RWPE1 (cell line): ENCODE measurements around the gene KMT2C.

Source experiments
- CTCF ChIA-PET: fragments of 350-600 bp; sonication (Branson Sonifier 250); formaldehyde crosslinking; extraction: SDS; loops from one replicate; lab custom pipeline; 2021; lab: Yijun Ruan, JAX
- POLR2A ChIA-PET: fragments of 400-600 bp; formaldehyde crosslinking; extraction: SDS; loops from one replicate; lab custom pipeline; 2020; ENCODE audit warnings: antibody characterized with exemption; ENCODE audit not compliant: low non-redundant PET; lab: Yijun Ruan, JAX
- DNase-seq: peaks from one replicate; pipeline ENCODE4 v3.0.0; 2012; ENCODE audit warnings: low spot score
- H3K27ac ChIP-seq: fragments of 450-650 bp; 2 replicates; pipeline ENCODE4 v1.5.1; 2017
- CTCF ChIP-seq: fragments of 450-650 bp; conservative IDR thresholded peaks from 2 replicates; pipeline ENCODE4 v1.5.1; 2017; ENCODE audit warnings: low read depth, mild to moderate bottlenecking

KMT2C gene

DNA sequence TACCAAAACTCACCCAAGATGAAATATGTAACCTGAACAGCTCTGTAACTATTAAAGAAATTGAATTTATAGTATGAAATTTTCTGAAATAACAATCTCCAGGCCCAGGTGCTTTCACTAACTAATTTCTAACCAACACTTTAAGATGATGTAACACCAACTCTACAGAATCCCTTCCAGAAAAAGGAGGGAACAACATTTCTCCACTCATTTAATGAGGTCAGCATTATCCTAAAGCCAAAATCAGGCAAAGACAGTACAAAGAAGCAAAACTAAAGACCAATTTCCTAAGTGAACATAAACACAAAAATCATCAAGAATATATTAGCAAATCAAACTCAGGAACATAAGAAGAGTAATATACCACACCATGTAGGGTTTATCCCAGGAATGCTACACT lies 65.5 kb downstream of the KMT2C start:
- ChIA-PET CTCF (no interaction called here), POLR2A (no interaction called here)
- no peak for TF ChIP-seq CTCF
- H3K27ac ChIP-seq, result no peak overlapping the region
- DNase-seq, result no peak

DNA sequence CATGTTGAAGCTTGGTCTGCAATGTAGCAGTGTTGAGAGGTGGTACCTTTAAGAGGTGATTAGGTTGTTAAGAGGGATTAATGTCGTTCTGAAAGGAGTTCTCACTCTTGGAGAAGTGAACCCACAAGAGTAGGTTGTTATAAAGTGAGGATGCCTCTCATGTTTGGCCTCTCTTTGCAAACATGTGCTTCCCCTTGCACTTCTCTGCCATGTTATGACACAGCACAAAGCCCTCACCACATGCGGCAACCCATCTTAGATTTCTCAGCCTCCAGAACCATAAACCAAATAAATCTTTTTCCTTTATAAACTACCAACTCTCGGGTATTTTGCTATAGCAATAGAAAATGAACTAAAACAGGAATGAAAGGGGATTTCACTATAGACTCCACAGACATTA lies 66.3 kb downstream of the KMT2C start:
- DNase-seq, result no peak
- POLR2A ChIA-PET, result no interaction called here
- CTCF ChIA-PET, result no interaction called here
- no peak for TF ChIP-seq CTCF
- no peak overlapping the region for H3K27ac ChIP-seq

DNA sequence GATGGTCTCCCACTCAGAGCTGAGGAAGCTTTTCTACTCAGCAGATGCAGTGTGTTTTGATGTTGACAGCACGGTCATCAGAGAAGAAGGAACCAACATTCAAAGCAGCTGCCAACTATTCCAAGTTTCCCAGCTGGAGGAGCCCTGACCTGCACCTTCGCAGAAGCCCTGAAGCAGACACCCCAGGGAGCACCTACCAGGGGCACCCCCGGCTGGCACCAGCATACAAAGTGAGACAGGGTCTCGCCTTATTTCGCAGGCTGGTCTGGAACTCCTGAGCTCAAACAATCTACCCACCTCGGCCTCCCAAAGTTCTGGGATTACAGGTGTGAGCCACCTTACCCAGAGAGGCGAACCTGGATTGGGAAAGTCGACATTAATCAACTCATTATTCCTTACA lies 68.6 kb downstream of the KMT2C start:
- ChIA-PET POLR2A (no interaction called here), CTCF (no interaction called here)
- no peak overlapping the region for H3K27ac ChIP-seq
- DNase-seq, result no peak
- TF ChIP-seq CTCF, result no peak

- ChIA-PET POLR2A (no interaction called here), CTCF (no interaction called here)
These were observed 69.1 kb downstream of the KMT2C start for GRCh38 chr7:152366662-152367061.

DNA sequence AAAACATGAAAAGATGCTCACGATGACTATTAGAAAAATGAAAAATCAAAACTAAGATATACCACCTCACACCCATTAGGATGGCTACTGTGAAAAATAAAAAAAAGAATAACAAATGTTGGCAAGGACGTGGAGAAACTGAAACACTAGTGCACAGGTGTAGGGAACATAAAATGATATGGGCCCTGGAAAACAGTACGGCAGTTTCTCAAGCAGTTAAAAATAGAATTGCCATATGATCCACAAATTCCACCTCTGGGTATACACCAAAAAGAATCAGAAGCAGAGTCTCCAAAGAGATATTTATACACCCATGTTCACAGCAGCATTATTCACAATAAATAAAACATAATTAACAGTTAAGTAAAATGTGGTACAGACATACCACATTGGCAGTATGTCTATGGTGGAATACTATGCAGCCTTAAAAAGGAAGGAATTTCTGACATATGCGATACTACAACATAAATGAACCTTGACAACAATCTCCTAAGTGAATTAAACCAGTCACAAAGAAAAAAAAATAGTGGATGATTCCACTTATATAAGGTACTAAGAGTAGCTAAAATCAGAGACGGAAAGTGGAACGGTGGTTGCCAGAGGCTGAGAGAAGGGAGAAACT lies 69.7 kb downstream of the KMT2C start:
- CTCF ChIA-PET, result no interaction called here
- TF ChIP-seq CTCF, result no peak
- no peak overlapping the region for H3K27ac ChIP-seq
- POLR2A ChIA-PET, result no interaction called here
- DNase-seq, result no peak

More at GRCh38 chr7:152366662-152367061, 69.1 kb downstream of the KMT2C start:
- H3K27ac ChIP-seq, result no peak overlapping the region
- DNase-seq, result no peak
- no peak for TF ChIP-seq CTCF

DNA sequence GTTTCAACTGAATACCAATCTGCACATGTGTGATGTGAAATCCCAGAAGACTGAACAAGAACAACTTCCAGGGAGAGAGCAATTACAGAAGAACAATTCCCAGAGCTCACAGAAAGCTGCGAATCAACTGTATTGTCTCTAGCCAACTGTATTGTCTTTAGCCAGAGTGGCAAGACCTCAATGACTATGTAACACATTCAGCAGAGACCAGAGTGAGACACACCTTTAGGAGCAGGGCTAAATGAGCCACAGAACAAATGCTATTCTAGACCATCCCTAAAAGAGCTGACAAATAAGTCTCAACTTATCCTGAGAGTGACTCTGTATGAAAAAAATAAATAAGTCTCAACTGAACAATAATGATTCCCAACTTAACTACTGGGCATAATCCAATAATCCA lies 72.0 kb downstream of the KMT2C start:
- no peak for TF ChIP-seq CTCF

More for the DNA sequence above, 72.0 kb downstream of the KMT2C start:
- CTCF ChIA-PET, result no interaction called here
- DNase-seq, result no peak
- no peak overlapping the region for H3K27ac ChIP-seq
- POLR2A ChIA-PET, result no interaction called here
